ENCODE measurements around the gene FBXL2. TPM values are rescaled to one million over a fixed set of nuclear protein-coding genes. Genes with fewer than 3 reads are reported as not detected.

FBXL2 gene
- total RNA-seq, 1 donor from 2014 or later = 8.1 TPM

DNA sequence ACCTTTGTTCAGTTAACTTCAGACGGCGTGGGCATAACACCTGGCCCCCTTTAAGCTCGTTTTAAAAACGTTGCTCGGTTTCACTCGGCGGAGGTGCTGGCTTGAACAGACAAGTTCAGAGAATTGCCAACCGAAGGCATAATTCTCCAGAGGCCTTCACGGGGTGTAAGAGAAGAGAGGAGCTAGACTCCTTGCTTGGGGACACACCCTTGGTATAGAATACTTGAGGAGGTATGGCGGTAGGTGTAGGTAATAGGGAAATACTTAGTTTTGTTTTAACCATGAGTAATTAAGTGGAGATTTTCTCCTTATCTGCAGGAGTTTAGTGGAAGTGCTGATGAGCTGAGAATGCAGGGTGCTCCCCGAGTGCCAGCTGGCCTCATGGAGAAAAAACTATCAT is 921 bp downstream of the FBXL2 start:
- intact Hi-C loops (cut with DNase I) = no loop called here
- no peak overlapping the region for H3K27ac ChIP-seq
- H3K9me3 ChIP-seq = no peaks in the 10 kb centered on the region
- H3K27me3 ChIP-seq (ENCODE audit: low read depth) = peaks cover 12% of the 10 kb centered on the region
- DNase-seq = no peak
- TF ChIP-seq, protein P1, sequence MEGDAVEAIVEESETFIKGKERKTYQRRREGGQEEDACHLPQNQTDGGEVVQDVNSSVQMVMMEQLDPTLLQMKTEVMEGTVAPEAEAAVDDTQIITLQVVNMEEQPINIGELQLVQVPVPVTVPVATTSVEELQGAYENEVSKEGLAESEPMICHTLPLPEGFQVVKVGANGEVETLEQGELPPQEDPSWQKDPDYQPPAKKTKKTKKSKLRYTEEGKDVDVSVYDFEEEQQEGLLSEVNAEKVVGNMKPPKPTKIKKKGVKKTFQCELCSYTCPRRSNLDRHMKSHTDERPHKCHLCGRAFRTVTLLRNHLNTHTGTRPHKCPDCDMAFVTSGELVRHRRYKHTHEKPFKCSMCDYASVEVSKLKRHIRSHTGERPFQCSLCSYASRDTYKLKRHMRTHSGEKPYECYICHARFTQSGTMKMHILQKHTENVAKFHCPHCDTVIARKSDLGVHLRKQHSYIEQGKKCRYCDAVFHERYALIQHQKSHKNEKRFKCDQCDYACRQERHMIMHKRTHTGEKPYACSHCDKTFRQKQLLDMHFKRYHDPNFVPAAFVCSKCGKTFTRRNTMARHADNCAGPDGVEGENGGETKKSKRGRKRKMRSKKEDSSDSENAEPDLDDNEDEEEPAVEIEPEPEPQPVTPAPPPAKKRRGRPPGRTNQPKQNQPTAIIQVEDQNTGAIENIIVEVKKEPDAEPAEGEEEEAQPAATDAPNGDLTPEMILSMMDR (IDR thresholded peaks at IDR 0.05) = no peak
- peak overlapping the region; percentile 70 for H3K4me3 ChIP-seq
- H3K4me1 ChIP-seq = no peaks in the 10 kb centered on the region
- H3K36me3 ChIP-seq = no peaks in the 10 kb centered on the region
- peak; percentile 25 to 49 for ATAC-seq

DNA sequence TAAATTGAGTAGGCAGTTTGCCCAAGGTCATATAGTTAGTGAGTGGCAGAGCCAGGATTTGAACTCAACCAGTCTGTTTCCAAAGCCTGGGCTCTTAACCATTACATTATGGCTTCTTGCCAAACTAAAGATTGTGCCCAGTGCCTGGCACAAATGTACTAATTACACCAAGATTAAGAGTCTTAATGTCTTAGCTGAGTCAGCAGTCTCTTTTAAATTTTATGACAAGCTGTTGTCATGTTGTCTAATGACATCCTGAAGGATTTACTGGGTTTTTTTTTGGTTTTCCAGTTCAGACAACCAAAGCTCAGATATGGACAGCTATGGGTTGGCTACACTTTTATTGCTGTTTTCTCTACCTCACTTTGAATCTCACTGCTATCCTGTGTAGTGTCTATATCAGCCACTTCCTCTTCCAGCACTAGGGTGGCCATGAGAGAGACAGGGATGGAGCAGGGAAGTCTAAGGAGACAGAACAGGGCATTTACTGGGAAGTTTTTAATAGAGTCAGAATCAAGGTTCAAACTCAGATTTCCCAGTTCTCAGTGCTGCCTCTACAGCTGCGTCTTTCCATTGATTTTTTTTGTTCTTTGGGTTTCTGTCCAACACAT is 10.5 kb downstream of the FBXL2 start:
- Histone ChIP-seq H3K36me3 (no peaks in the 10 kb centered on the region), H3K9me3 (peaks cover 4% of the 10 kb centered on the region), H3K27me3 (ENCODE audit: low read depth) (no peaks in the 10 kb centered on the region), H3K4me3 (no peak overlapping the region), H3K4me1 (no peaks in the 10 kb centered on the region), H3K27ac (no peak overlapping the region)
- intact Hi-C loops (cut with DNase I) = no loop called here
- TF ChIP-seq, protein P1 (IDR thresholded peaks at IDR 0.05) = no peak
- ATAC-seq = no peak
- DNase-seq = no peak

DNA sequence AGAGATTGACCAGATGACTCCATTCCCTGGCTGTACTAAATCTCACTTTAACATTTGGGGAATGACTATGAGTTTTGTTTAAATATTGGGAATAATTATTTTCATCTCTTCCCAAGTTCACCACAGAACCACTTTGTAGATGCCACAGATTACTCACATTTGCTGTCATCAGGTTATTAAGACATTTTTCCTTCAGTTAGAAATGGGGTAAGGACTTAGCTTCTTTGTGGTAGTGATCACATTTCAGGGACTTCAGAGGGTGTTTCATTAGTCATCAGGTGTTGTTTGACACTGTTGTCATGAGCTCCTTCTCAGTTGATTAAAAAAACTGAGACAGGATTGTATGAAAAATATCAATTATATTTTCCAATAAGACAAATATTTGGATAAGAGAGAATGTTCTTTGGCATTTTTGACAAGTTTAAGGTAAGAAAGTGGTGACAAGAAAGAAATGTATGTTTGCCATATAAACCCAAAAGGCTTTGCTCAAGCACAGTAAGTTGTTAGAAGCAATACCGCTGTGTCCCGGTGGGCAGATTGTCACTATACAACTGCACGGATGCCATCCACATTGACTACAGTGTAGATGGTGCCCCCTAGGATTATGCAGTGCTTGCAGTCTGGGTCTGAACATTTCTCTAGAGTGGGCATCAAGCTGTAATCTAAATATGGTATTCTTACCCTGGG is 22.3 kb downstream of the FBXL2 start:
- H3K4me1 ChIP-seq = no peaks in the 10 kb centered on the region
- no peak for ATAC-seq
- H3K4me3 ChIP-seq = no peak overlapping the region
- H3K9me3 ChIP-seq = no peaks in the 10 kb centered on the region
- H3K27ac ChIP-seq = no peak overlapping the region
- DNase-seq = no peak
- no peaks in the 10 kb centered on the region for H3K36me3 ChIP-seq
- H3K27me3 ChIP-seq (ENCODE audit: low read depth) = no peaks in the 10 kb centered on the region
- TF ChIP-seq, protein P1 (IDR thresholded peaks at IDR 0.05) = no peak
- intact Hi-C loops (cut with DNase I) = no loop called here

DNA sequence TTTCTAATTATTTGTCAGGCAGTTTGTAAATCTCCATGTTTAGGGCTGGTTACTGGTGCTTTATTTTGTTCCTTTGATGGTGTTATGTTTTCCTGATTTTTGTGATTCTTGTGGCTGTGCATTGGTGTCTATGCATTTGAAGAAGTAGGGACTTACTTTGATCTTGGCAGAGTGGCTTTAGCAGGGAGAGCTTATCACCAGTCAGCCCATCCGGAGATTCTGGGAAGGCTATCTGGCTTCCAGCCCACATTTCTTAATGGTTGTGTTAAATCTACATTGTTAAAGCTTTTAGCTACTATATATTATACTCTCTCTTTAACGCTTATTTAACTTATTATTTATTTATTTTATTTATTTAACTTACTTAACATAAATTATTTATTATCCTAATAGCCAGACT is 35.1 kb downstream of the FBXL2 start:
- ATAC-seq (no peak), DNase-seq (no peak)
- H3K36me3 ChIP-seq = no peaks in the 10 kb centered on the region
- intact Hi-C loops (cut with DNase I) = no loop called here
- H3K27ac ChIP-seq = no peak overlapping the region
- TF ChIP-seq, protein P1 (IDR thresholded peaks at IDR 0.05) = no peak
- no peaks in the 10 kb centered on the region for H3K27me3 ChIP-seq (ENCODE audit: low read depth)
- no peaks in the 10 kb centered on the region for H3K4me1 ChIP-seq
- no peak overlapping the region for H3K4me3 ChIP-seq
- peaks cover 5% of the 10 kb centered on the region for H3K9me3 ChIP-seq

DNA sequence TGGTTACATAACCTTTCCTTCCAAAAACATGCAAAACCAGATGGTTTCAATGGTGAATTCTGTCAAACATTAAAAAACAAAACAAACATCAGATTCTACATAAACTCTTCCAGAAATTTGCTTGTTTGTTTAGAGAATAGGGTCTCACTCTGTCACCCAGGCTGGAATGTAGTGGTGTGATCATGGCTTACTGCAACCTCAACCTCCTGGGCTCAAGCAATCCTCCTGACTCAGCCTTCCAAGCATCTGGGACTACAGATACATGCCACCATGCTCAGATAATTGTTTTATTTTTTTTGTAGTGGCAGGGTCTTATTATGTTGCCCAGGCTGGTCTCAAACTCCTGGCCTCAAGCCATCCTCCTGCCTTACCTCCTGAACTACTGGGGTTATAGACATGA is 36.1 kb downstream of the FBXL2 start:
- Histone ChIP-seq H3K4me1 (peaks cover 6% of the 10 kb centered on the region), H3K36me3 (no peaks in the 10 kb centered on the region), H3K9me3 (peaks cover 5% of the 10 kb centered on the region), H3K4me3 (no peak overlapping the region), H3K27ac (no peak overlapping the region), H3K27me3 (ENCODE audit: low read depth) (no peaks in the 10 kb centered on the region)
- intact Hi-C loops (cut with DNase I) = no loop called here
- DNase-seq (no peak), ATAC-seq (no peak)
- TF ChIP-seq, protein P1 (IDR thresholded peaks at IDR 0.05) = no peak
